Mesothelial cell of epicardium (in vitro differentiated cells): Measurements from ENCODE around the gene PRDX2. TPM values are rescaled to one million over a fixed set of nuclear protein-coding genes. Genes with fewer than 3 reads are reported as not detected.

Experiments
- DNase-seq, 2 experiments: peaks; one replicate each; pipeline ENCODE4 v3.0.0; 2021; ENCODE audit warnings: low spot score in 2 of 2; ENCODE audit not compliant: unreplicated experiment in 2 of 2
- H3K27ac Mint-ChIP-seq: 2 replicates; pipeline ENCODE4 v1.8.0; 2021; ENCODE audit warnings: mixed read lengths
- H3K27me3 Mint-ChIP-seq: 2 replicates; pipeline ENCODE4 v1.8.0; 2021; ENCODE audit warnings: low read depth, mixed read lengths
- H3K36me3 Mint-ChIP-seq: 2 replicates; pipeline ENCODE4 v1.8.0; 2021; ENCODE audit warnings: mixed read lengths
- H3K4me1 Mint-ChIP-seq: 2 replicates; pipeline ENCODE4 v1.8.0; 2021; ENCODE audit warnings: mixed read lengths
- H3K4me3 Mint-ChIP-seq: 2 replicates; pipeline ENCODE4 v1.8.0; 2021; ENCODE audit warnings: mild to moderate bottlenecking, moderate library complexity, mixed read lengths
- H3K9me3 Mint-ChIP-seq: 2 replicates; pipeline ENCODE4 v1.8.0; 2021; ENCODE audit warnings: mixed read lengths
- CTCF ChIP-seq: fragments of 200-600 bp; sonication (generic); IDR thresholded peaks from one replicate; pipeline ENCODE4 v1.5.0; 2021; ENCODE audit warnings: antibody characterized with exemption; ENCODE audit not compliant: unreplicated experiment
- total RNA-seq: library from RNA; stranded (reverse); gene quantifications from 3 replicates; pipeline ENCODE4 v1.2.1, GENCODE V29; 2021

PRDX2 gene
- total RNA-seq, 1 donor from 2014 or later, result 361 TPM

- no peaks in the 10 kb centered on the region for H3K36me3 Mint-ChIP-seq
- peaks cover 32% of the 10 kb centered on the region for H3K4me1 Mint-ChIP-seq
- H3K27me3 Mint-ChIP-seq, result no peaks in the 10 kb centered on the region
- H3K9me3 Mint-ChIP-seq, result no peaks in the 10 kb centered on the region
- no peak for DNase-seq
- peak overlapping the region; percentile 99 for H3K27ac Mint-ChIP-seq
- H3K4me3 Mint-ChIP-seq, result no peak overlapping the region
- no peak for TF ChIP-seq CTCF
These were observed 14.1 kb downstream of the PRDX2 start for GRCh38 chr19:12787458-12787857.

GRCh38 chr19:12786952-12787351 lies 14.6 kb downstream of the PRDX2 start:
- no peaks in the 10 kb centered on the region for H3K9me3 Mint-ChIP-seq
- DNase-seq, result no peak
- no peak for TF ChIP-seq CTCF
- H3K27ac Mint-ChIP-seq, result peak overlapping the region; percentile 68
- peaks cover 34% of the 10 kb centered on the region for H3K4me1 Mint-ChIP-seq
- no peaks in the 10 kb centered on the region for H3K36me3 Mint-ChIP-seq
- no peak overlapping the region for H3K4me3 Mint-ChIP-seq
- H3K27me3 Mint-ChIP-seq, result no peaks in the 10 kb centered on the region

DNA sequence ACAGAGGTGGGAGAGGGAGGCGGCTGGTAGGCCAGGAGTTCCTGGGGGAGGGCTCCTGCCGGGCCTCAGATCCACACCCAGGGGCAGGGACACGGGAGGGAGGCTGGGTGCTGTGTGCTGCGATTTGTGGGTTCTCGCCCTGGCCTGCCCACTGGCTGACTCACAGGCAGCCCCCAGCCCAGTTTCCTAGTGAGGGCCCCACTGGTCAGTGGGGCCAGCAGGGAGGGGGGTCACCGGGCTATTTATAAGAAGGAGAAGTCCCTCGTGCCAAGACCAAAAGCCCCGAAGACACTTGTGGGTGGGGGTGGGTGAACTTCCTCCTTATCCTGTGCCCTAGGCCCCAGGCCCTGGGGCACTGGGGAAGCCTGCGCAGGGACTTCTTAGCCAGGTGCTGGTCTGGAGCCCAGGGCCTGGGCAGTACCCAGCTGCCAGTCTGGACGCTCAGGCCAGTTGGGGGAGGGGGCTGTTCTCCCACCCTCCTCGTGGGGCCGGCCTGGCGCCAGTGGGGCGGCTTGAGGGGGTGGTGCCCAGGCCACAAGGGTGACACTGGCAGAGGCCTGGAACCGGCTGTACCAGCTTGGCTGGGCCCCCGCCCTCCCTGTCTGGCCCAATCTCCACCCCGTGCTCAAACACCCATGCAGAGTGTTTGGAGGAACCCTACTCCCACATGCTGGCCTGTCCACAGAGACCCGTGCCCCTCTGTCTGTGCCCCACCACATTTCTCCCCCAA lies 15.3 kb downstream of the PRDX2 start:
- no peak for DNase-seq
- Mint-ChIP-seq H3K27ac (peak overlapping the region; percentile 68), H3K4me1 (peaks cover 34% of the 10 kb centered on the region), H3K9me3 (no peaks in the 10 kb centered on the region), H3K27me3 (no peaks in the 10 kb centered on the region), H3K4me3 (no peak overlapping the region), H3K36me3 (no peaks in the 10 kb centered on the region)
- TF ChIP-seq CTCF, result no peak

DNA sequence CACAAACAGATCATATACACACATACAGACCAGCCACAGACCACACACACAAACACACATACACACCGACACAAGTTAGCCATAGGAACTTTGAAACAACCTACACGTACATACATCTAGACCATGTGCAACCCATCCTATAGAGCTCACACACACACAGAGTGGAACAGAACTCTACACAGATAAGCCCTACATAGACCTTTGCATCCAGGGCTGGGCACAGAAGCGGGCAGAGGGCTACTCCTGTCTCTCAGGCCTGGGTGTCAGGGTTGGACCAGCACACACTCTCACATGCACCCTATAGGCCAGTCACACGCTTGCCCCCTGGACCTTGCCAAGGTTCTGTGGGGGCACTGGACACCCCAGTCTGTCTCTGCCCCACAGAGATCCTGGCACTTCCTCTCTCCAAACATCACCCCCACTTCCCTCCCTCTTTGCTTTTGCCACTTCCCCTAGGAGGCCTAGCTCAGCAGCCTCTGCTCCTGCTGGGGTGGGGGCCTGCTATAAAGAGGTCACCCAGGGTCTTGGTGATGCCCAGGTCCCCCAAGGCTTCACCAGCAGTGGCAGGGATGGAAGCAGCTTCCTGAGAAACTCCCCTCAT lies 16.1 kb downstream of the PRDX2 start:
- DNase-seq, result no peak
- no peak for TF ChIP-seq CTCF
- H3K9me3 Mint-ChIP-seq, result no peaks in the 10 kb centered on the region
- H3K27ac Mint-ChIP-seq, result no peak overlapping the region
- no peaks in the 10 kb centered on the region for H3K36me3 Mint-ChIP-seq
- peaks cover 27% of the 10 kb centered on the region for H3K4me1 Mint-ChIP-seq
- H3K4me3 Mint-ChIP-seq, result no peak overlapping the region
- no peaks in the 10 kb centered on the region for H3K27me3 Mint-ChIP-seq

- DNase-seq, result no peak
- Mint-ChIP-seq H3K4me1 (peaks cover 23% of the 10 kb centered on the region), H3K9me3 (no peaks in the 10 kb centered on the region), H3K4me3 (no peak overlapping the region), H3K27me3 (no peaks in the 10 kb centered on the region), H3K27ac (no peak overlapping the region), H3K36me3 (no peaks in the 10 kb centered on the region)
- TF ChIP-seq CTCF, result no peak
These were observed 16.6 kb downstream of the PRDX2 start for GRCh38 chr19:12784871-12785430.
